Astrocyte (in vitro differentiated cells and primary cell): ENCODE measurements around the gene HOMER1. TPM values are rescaled to one million over a fixed set of nuclear protein-coding genes. Genes with fewer than 3 reads are reported as not detected.

ENCODE experiments used
- DNase-seq: peaks from one replicate; pipeline ENCODE4 v3.0.0-alpha.2; 2010; ENCODE audit warnings: low read depth
- FAIRE-seq: peaks from 2 replicates; lab custom pipeline; 2011; peaks lifted over from hg19 to GRCh38; lab: Jason Lieb, UNC
- H2AFZ ChIP-seq: 2 replicates; pipeline ENCODE4 v1.6.0; 2012; ENCODE audit warnings: low read depth, low read length, inconsistent platforms
- H3K27ac ChIP-seq: 2 replicates; pipeline ENCODE4 v1.5.1; 2011; ENCODE audit warnings: low read depth, low read length, inconsistent platforms
- H3K27me3 ChIP-seq: 2 replicates; pipeline ENCODE4 v1.6.0; 2011; ENCODE audit warnings: low read length, inconsistent platforms; ENCODE audit not compliant: insufficient read depth
- H3K36me3 ChIP-seq: 2 replicates; pipeline ENCODE4 v1.5.1; 2011; ENCODE audit warnings: low read length, inconsistent platforms; ENCODE audit not compliant: insufficient read depth
- H3K4me1 ChIP-seq: 2 replicates; pipeline ENCODE4 v1.5.1; 2011; ENCODE audit warnings: low read length, inconsistent platforms; ENCODE audit not compliant: insufficient read depth
- H3K4me2 ChIP-seq: 2 replicates; pipeline ENCODE4 v1.6.0; 2012; ENCODE audit warnings: low read length, inconsistent platforms
- H3K4me3 ChIP-seq: 2 replicates; pipeline ENCODE4 v1.5.1; 2011; ENCODE audit warnings: low read depth, mild to moderate bottlenecking, low read length, inconsistent platforms; ENCODE audit not compliant: insufficient read depth
- H3K79me2 ChIP-seq: 2 replicates; pipeline ENCODE4 v1.6.0; 2012; ENCODE audit warnings: mild to moderate bottlenecking, low read length, inconsistent platforms; ENCODE audit not compliant: insufficient read depth
- H3K9ac ChIP-seq: 2 replicates; pipeline ENCODE4 v1.6.0; 2012; ENCODE audit warnings: mild to moderate bottlenecking, low read length, inconsistent platforms
- H3K9me3 ChIP-seq: 2 replicates; pipeline ENCODE4 v1.5.1; 2012; ENCODE audit warnings: low read depth, mild to moderate bottlenecking, low read length, inconsistent platforms; ENCODE audit not compliant: insufficient read depth
- H4K20me1 ChIP-seq: 2 replicates; pipeline ENCODE4 v1.6.0; 2012; ENCODE audit warnings: low read length, inconsistent platforms; ENCODE audit not compliant: insufficient read depth
- H3K27ac Mint-ChIP-seq: one replicate; pipeline ENCODE4 v1.8.0; 2021; ENCODE audit warnings: mild to moderate bottlenecking, mixed read lengths; ENCODE audit not compliant: unreplicated experiment
- H3K27me3 Mint-ChIP-seq: one replicate; pipeline ENCODE4 v1.8.0; 2021; ENCODE audit warnings: low read depth, mixed read lengths; ENCODE audit not compliant: unreplicated experiment
- H3K36me3 Mint-ChIP-seq: one replicate; pipeline ENCODE4 v1.8.0; 2021; ENCODE audit warnings: low read depth, mixed read lengths; ENCODE audit not compliant: unreplicated experiment
- H3K4me1 Mint-ChIP-seq: one replicate; pipeline ENCODE4 v1.8.0; 2021; ENCODE audit warnings: low read depth, mixed read lengths; ENCODE audit not compliant: unreplicated experiment
- H3K4me3 Mint-ChIP-seq: one replicate; pipeline ENCODE4 v1.8.0; 2021; ENCODE audit warnings: mild to moderate bottlenecking, moderate library complexity, mixed read lengths; ENCODE audit not compliant: unreplicated experiment
- H3K9me3 Mint-ChIP-seq: one replicate; pipeline ENCODE4 v1.8.0; 2021; ENCODE audit warnings: mild to moderate bottlenecking, mixed read lengths; ENCODE audit not compliant: unreplicated experiment
- EZH2 ChIP-seq: IDR thresholded peaks from 2 replicates; pipeline ENCODE4 v1.6.1; 2012; ENCODE audit warnings: mild to moderate bottlenecking, low read length, inconsistent platforms; ENCODE audit not compliant: insufficient read depth
- total RNA-seq: library from RNA; stranded (reverse); gene quantifications from 2 replicates; pipeline ENCODE4 v1.2.1, GENCODE V29; 2021
- TF ChIP-seq, protein P1 (sequence below): IDR thresholded peaks from 2 replicates; pipeline ENCODE4 v1.5.1; 2011; ENCODE audit warnings: low read depth, mild to moderate bottlenecking, inconsistent platforms, low read length, moderate library complexity; ENCODE audit not compliant: insufficient read depth

Gene HOMER1
- total RNA-seq, 1 donor from 2014 or later, result 26.9 TPM

GRCh38 chr5:79487251-79487650, 26.7 kb downstream of the HOMER1 start:
- TF ChIP-seq, protein P1, sequence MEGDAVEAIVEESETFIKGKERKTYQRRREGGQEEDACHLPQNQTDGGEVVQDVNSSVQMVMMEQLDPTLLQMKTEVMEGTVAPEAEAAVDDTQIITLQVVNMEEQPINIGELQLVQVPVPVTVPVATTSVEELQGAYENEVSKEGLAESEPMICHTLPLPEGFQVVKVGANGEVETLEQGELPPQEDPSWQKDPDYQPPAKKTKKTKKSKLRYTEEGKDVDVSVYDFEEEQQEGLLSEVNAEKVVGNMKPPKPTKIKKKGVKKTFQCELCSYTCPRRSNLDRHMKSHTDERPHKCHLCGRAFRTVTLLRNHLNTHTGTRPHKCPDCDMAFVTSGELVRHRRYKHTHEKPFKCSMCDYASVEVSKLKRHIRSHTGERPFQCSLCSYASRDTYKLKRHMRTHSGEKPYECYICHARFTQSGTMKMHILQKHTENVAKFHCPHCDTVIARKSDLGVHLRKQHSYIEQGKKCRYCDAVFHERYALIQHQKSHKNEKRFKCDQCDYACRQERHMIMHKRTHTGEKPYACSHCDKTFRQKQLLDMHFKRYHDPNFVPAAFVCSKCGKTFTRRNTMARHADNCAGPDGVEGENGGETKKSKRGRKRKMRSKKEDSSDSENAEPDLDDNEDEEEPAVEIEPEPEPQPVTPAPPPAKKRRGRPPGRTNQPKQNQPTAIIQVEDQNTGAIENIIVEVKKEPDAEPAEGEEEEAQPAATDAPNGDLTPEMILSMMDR, result no peak
- no peak for TF ChIP-seq EZH2
- Mint-ChIP-seq H3K9me3 (no peaks in the 10 kb centered on the region), H3K4me3 (no peak overlapping the region), H3K27ac (no peak overlapping the region), H3K4me1 (peaks cover 22% of the 10 kb centered on the region), H3K27me3 (no peaks in the 10 kb centered on the region), H3K36me3 (no peaks in the 10 kb centered on the region)
- Histone ChIP-seq H3K9ac (no peak overlapping the region), H4K20me1 (peaks cover 3% of the 10 kb centered on the region), H3K4me2 (no peak overlapping the region), H3K4me1 (peaks cover 3% of the 10 kb centered on the region), H3K79me2 (peaks cover 13% of the 10 kb centered on the region), H2AFZ (no peak overlapping the region), H3K9me3 (no peaks in the 10 kb centered on the region), H3K27me3 (no peaks in the 10 kb centered on the region), H3K4me3 (no peak overlapping the region), H3K27ac (no peak overlapping the region), H3K36me3 (no peaks in the 10 kb centered on the region)
- DNase-seq (no peak), FAIRE-seq (no peak)

DNA sequence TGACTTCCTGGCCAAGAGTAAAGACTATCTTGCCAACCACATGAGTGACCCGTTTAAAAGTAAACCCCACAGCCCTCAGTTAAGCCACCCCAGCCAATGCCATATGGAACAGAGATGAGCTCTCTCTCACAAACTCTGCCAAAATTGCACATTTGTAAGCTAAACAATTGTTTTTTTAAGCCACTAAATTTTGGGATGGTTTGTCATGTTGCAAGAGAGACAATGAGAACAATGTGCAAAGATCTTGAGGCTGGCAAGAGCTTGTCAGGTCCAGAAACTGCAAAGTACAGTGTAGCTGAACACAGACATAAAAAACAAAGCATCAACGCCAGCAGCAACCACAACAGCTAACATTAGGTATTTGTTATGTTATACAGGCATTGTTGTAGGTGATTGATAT, 27.8 kb downstream of the HOMER1 start:
- Mint-ChIP-seq H3K27ac (no peak overlapping the region), H3K27me3 (no peaks in the 10 kb centered on the region), H3K36me3 (no peaks in the 10 kb centered on the region), H3K4me3 (no peak overlapping the region), H3K9me3 (no peaks in the 10 kb centered on the region), H3K4me1 (peaks cover 26% of the 10 kb centered on the region)
- Histone ChIP-seq H3K27ac (no peak overlapping the region), H3K79me2 (peaks cover 13% of the 10 kb centered on the region), H3K9me3 (no peaks in the 10 kb centered on the region), H3K27me3 (no peaks in the 10 kb centered on the region), H4K20me1 (peaks cover 9% of the 10 kb centered on the region), H3K4me3 (no peak overlapping the region), H2AFZ (no peak overlapping the region), H3K4me1 (peaks cover 3% of the 10 kb centered on the region), H3K4me2 (no peak overlapping the region), H3K36me3 (no peaks in the 10 kb centered on the region), H3K9ac (no peak overlapping the region)
- TF ChIP-seq, protein P1, result no peak
- no peak for TF ChIP-seq EZH2
- peak; percentile 23 for FAIRE-seq
- DNase-seq, result no peak

DNA sequence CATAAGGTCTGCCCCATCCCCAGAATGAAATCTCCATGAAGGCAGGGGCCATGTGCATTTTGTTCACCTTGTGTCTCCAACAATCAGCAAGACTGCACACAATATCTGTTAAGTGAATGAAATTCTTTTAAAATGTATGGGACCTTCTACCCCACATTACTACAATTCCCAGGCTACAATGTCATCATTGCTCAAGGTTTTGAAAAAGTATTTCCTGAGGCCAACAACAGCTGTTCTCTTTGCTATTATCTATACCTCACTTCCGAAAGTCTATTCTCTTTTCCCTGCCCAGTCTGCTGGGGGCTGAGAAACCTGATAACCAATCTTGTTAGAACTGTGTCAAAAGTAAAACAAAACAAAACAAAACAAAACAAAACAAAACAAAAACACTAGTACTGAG, 29.2 kb downstream of the HOMER1 start:
- Mint-ChIP-seq H3K27me3 (no peaks in the 10 kb centered on the region), H3K36me3 (no peaks in the 10 kb centered on the region), H3K4me3 (no peak overlapping the region), H3K9me3 (no peaks in the 10 kb centered on the region), H3K27ac (peak overlapping the region; percentile 56), H3K4me1 (peaks cover 30% of the 10 kb centered on the region)
- DNase-seq (peak; percentile 38), FAIRE-seq (no peak)
- Histone ChIP-seq H3K4me2 (no peak overlapping the region), H3K4me1 (peaks cover 3% of the 10 kb centered on the region), H3K36me3 (no peaks in the 10 kb centered on the region), H2AFZ (no peak overlapping the region), H3K9me3 (no peaks in the 10 kb centered on the region), H3K27me3 (no peaks in the 10 kb centered on the region), H3K9ac (no peak overlapping the region), H4K20me1 (peaks cover 12% of the 10 kb centered on the region), H3K27ac (no peak overlapping the region), H3K79me2 (peaks cover 17% of the 10 kb centered on the region), H3K4me3 (no peak overlapping the region)
- no peak for TF ChIP-seq EZH2
- TF ChIP-seq, protein P1, result no peak
